ENCODE data around the gene RBSN. TPM values are rescaled to one million over a fixed set of nuclear protein-coding genes. Genes with fewer than 3 reads are reported as not detected.
A peak's percentile ranks its signal among the peaks of the same experiment; 100 is the strongest.

The RBSN gene
- total and polyA plus RNA-seq, 4 experiments from 2014 or later = 11.4 to 34.7 (median 27.3) TPM

DNA sequence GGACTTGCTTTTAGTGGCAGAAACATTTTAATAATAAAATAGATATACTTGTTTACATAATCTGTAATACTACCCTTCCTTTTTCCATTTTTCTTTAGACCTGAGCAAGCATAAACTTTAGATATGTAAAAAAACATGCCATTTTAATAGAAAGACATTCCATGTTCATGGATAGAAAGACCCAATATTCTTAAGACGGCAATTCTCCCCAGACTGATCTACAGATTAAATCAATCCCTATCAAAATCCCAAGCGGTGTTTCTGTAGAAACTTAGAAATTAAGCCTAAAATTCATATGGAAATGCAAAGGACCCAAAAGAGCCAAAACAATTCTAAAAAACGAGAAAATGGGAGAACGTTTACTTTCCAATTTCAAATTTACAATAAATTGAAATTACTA lies 45.4 kb downstream of the RBSN start:
- Mint-ChIP-seq H3K4me3 (no peak overlapping the region), H3K36me3 (peaks cover 35 to 62% of the 10 kb centered on the region in 2 donors), H3K4me1 (peaks cover 13 to 36% (median 23%) of the 10 kb centered on the region in 4 donors), H3K27ac (peak overlapping the region in 3 of 7 donors; percentile 46 to 89 (median 67)), H3K9me3 (no peaks in the 10 kb centered on the region), H3K27me3 (no peaks in the 10 kb centered on the region)
- no peaks in the 10 kb centered on the region for H3K9me3 ChIP-seq (ENCODE audit: control insufficient read depth in 1 of 2, low read length in 2 of 2)
- no peak overlapping the region for H3K27ac ChIP-seq (ENCODE audit: low read depth, low read length)
- H3K4me1 ChIP-seq (ENCODE audit: insufficient read depth, low read length) = peaks cover 27% of the 10 kb centered on the region
- H3K27me3 ChIP-seq (ENCODE audit: insufficient read depth, low read length) = no peaks in the 10 kb centered on the region
- intact Hi-C loops (cut with micrococcal nuclease) = no loop called here
- H3K36me3 ChIP-seq (ENCODE audit: insufficient read depth, low read length) = peaks cover 24% of the 10 kb centered on the region
- H3K4me3 ChIP-seq (ENCODE audit: low read length in 2 of 2) = no peak overlapping the region
- DNase-seq = no peak
- ChIA-PET CTCF (ENCODE audit: partially characterized antibody) (interaction anchor here (1.2 kb wide), 1 partner anchor 11 kb away, joined by 7 read pairs; the partner anchor contains the start of gene MRPS25), POLR2A (ENCODE audit: partially characterized antibody) (interaction anchor here (0.6 to 0.7 kb wide), 2 partner anchors 65 to 272 kb away, joined by 3 to 4 read pairs; no protein-coding TSS in a partner anchor)

DNA sequence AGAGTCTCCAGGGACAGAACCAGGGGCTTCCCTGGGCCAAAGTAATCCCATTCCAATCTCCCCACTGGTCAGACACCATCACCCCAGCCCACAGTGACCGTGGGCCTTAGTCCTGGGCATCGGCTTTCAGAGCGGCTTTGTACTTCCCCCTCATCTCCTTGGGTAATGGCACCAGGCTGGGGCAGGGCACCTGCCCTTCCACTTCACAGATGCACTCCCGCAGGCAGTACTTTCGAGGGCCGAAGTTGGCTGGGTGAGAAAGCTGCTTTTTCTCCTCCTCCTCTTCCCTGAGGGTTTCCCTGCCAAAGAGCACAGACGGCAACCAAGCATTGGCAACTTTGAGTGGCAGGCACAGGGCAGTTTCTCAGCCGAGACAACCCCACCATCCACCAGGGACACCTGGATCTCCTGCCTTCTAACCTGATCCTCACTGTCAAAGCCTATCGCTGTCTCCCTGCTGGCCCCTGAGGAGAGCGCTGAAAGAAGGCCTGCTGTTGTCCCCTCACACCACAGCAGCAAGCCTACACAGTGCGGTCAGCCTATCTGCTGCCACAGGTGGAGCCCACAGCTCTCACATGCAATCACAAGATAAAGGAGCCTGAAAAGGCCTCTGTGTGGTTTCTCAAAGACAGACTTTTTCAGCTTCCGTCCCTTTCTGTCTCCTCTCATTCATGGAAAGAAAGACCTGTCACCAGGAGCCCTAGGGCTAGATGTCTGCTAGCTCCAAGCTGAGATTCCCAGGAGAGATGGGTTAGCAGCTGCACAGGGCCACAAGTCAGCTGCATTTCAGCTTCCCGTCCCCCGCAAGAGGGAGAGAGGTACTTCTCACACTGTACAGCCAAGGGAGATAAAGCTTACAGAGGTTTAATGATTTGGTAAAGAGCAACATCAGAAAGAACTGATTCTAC lies 46.4 kb downstream of the RBSN start:
- peaks cover 27% of the 10 kb centered on the region for H3K4me1 ChIP-seq (ENCODE audit: insufficient read depth, low read length)
- ChIA-PET CTCF (ENCODE audit: partially characterized antibody) (interaction anchor here (0.7 to 1.3 kb wide), 3 partner anchors 12 to 126 kb away, joined by 3 to 7 read pairs (median 3); partner anchors contain the start of gene MRPS25), POLR2A (ENCODE audit: partially characterized antibody) (interaction anchor here (0.6 kb wide), 1 partner anchor 66 kb away, joined by 4 read pairs; no protein-coding TSS in a partner anchor)
- intact Hi-C loops (cut with micrococcal nuclease) = no loop called here
- no peak for DNase-seq
- Mint-ChIP-seq H3K4me1 (peaks cover 13 to 36% (median 20%) of the 10 kb centered on the region in 4 donors), H3K4me3 (no peak overlapping the region), H3K27ac (peak overlapping the region in 6 of 7 donors; percentile 2 to 62 (median 38)), H3K36me3 (peaks cover 31 to 65% of the 10 kb centered on the region in 2 donors), H3K27me3 (no peaks in the 10 kb centered on the region), H3K9me3 (no peaks in the 10 kb centered on the region)
- H3K27ac ChIP-seq (ENCODE audit: low read depth, low read length) = no peak overlapping the region
- no peaks in the 10 kb centered on the region for H3K27me3 ChIP-seq (ENCODE audit: insufficient read depth, low read length)
- no peaks in the 10 kb centered on the region for H3K9me3 ChIP-seq (ENCODE audit: control insufficient read depth in 1 of 2, low read length in 2 of 2)
- no peak overlapping the region for H3K4me3 ChIP-seq (ENCODE audit: low read length in 2 of 2)
- peaks cover 31% of the 10 kb centered on the region for H3K36me3 ChIP-seq (ENCODE audit: insufficient read depth, low read length)

DNA sequence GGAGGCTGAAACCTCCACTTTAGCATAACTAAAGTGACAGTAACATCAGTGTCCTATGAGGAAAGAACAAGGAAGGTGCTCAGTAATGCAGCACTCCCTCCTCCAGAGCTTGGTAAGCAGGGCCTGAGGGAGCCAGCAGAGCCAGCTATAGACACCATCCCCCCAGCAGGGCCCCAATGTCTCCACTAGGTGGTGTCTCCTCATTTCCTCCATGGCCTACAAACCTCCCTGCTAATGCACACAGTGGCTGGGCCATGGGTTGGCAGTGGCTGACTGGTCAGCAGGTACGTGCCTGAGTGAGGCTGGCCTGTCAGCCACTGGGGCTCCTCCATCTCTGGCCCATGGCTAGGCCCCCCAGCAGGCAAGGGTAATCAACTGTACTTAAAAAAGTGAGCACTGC lies 47.4 kb downstream of the RBSN start:
- H3K4me1 Mint-ChIP-seq = peaks cover 10 to 30% (median 17%) of the 10 kb centered on the region in 4 donors
- no peak overlapping the region for H3K4me3 ChIP-seq (ENCODE audit: low read length in 2 of 2)
- peaks cover 33 to 63% of the 10 kb centered on the region in 2 donors for H3K36me3 Mint-ChIP-seq
- H3K9me3 ChIP-seq (ENCODE audit: control insufficient read depth in 1 of 2, low read length in 2 of 2) = no peaks in the 10 kb centered on the region
- H3K27me3 ChIP-seq (ENCODE audit: insufficient read depth, low read length) = no peaks in the 10 kb centered on the region
- no peak overlapping the region for H3K27ac ChIP-seq (ENCODE audit: low read depth, low read length)
- peak in 4 of 5 donors; percentile 17 to 29 (median 22) for DNase-seq
- intact Hi-C loops (cut with micrococcal nuclease) = no loop called here
- peak overlapping the region in 5 of 7 donors; percentile 10 to 55 (median 22) for H3K27ac Mint-ChIP-seq
- peaks cover 42% of the 10 kb centered on the region for H3K36me3 ChIP-seq (ENCODE audit: insufficient read depth, low read length)
- H3K4me1 ChIP-seq (ENCODE audit: insufficient read depth, low read length) = peaks cover 23% of the 10 kb centered on the region
- POLR2A ChIA-PET (ENCODE audit: partially characterized antibody) = interaction anchor here (1.4 kb wide), 1 partner anchor 13 kb away, joined by 4 read pairs; no protein-coding TSS in a partner anchor
- no peaks in the 10 kb centered on the region for H3K9me3 Mint-ChIP-seq
- CTCF ChIA-PET (ENCODE audit: partially characterized antibody) = interaction anchor here (0.6 to 1.9 kb wide), 10 partner anchors 12 to 128 kb away, joined by 3 to 10 read pairs (median 4); partner anchors contain the start of gene MRPS25
- no peaks in the 10 kb centered on the region for H3K27me3 Mint-ChIP-seq
- no peak overlapping the region for H3K4me3 Mint-ChIP-seq

DNA sequence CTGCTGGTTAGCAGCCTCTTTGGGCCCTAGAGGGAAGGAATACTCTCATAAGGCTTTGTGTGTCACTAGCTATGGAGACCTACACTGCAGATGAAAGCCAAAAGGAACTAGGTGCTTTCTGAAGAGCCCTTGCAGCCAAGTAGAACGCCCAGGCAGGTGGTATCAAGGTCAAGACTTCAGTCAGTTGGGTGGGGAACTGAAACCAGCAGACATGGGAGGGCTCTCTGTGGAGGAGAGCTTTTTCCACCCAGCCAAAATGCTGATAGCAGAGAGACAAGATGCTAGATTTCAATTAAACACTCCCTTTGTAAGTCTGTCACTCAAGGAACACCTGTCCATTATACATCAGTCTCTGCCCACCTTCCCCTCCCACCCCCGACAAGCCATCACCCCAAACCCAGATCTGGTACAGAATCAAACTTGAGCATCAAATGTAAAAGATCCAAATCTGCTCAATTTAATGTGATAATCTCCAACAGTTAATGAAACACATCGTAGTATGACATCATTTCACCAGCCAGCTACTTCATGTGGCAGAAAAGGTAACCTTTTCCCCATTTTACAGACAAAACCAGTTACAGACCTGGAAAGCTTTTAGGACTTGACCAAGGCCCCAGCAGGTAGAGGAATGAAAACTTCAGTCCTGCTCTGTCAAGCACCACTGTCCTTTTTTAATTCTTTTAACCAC lies 48.4 kb downstream of the RBSN start:
- Histone ChIP-seq H3K27ac (ENCODE audit: low read depth, low read length) (no peak overlapping the region), H3K36me3 (ENCODE audit: insufficient read depth, low read length) (peaks cover 49% of the 10 kb centered on the region), H3K4me3 (ENCODE audit: low read length in 2 of 2) (no peak overlapping the region), H3K27me3 (ENCODE audit: insufficient read depth, low read length) (no peaks in the 10 kb centered on the region), H3K4me1 (ENCODE audit: insufficient read depth, low read length) (peaks cover 17% of the 10 kb centered on the region), H3K9me3 (ENCODE audit: control insufficient read depth in 1 of 2, low read length in 2 of 2) (no peaks in the 10 kb centered on the region)
- H3K4me3 Mint-ChIP-seq = no peak overlapping the region
- peak overlapping the region in 4 of 7 donors; percentile 11 to 73 (median 48) for H3K27ac Mint-ChIP-seq
- DNase-seq = no peak
- CTCF ChIA-PET (ENCODE audit: partially characterized antibody) = interaction anchor here (0.7 to 1.9 kb wide), 8 partner anchors 11 to 305 kb away, joined by 3 to 10 read pairs (median 4); partner anchors contain the start of gene MRPS25
- H3K27me3 Mint-ChIP-seq = no peaks in the 10 kb centered on the region
- POLR2A ChIA-PET (ENCODE audit: partially characterized antibody) = interaction anchor here (1.4 kb wide), 1 partner anchor 14 kb away, joined by 4 read pairs; no protein-coding TSS in a partner anchor
- peaks cover 9 to 22% (median 16%) of the 10 kb centered on the region in 4 donors for H3K4me1 Mint-ChIP-seq
- intact Hi-C loops (cut with micrococcal nuclease) = no loop called here
- peaks cover 32 to 72% of the 10 kb centered on the region in 2 donors for H3K36me3 Mint-ChIP-seq
- H3K9me3 Mint-ChIP-seq = no peaks in the 10 kb centered on the region

DNA sequence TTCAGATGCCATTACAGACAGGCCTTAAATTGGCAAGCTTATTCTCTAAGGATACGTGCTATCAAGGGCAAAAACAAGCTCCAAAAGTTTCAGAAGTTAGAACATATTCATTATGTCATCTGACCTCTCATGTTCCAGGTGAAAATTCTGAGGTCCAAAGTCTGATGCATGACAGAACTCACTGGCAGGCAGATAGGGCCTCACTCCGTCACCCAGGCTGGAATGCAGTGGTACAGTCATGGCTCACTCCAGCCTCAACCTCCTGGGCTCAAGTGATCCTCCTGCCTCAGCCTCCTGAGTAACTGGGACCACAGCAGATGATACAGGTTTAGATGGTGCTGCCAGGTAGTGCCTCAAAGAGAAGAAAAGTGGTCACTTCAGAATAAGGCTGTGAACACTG lies 49.4 kb downstream of the RBSN start:
- Histone ChIP-seq H3K4me3 (ENCODE audit: low read length in 2 of 2) (no peak overlapping the region), H3K27ac (ENCODE audit: low read depth, low read length) (no peak overlapping the region), H3K27me3 (ENCODE audit: insufficient read depth, low read length) (no peaks in the 10 kb centered on the region), H3K36me3 (ENCODE audit: insufficient read depth, low read length) (peaks cover 59% of the 10 kb centered on the region), H3K9me3 (ENCODE audit: control insufficient read depth in 1 of 2, low read length in 2 of 2) (no peaks in the 10 kb centered on the region), H3K4me1 (ENCODE audit: insufficient read depth, low read length) (peaks cover 9% of the 10 kb centered on the region)
- Mint-ChIP-seq H3K4me1 (peaks cover 3 to 19% (median 8%) of the 10 kb centered on the region in 4 donors), H3K9me3 (no peaks in the 10 kb centered on the region), H3K27ac (peak overlapping the region in 3 of 7 donors; percentile 3 to 24 (median 17)), H3K36me3 (peaks cover 23 to 76% of the 10 kb centered on the region in 2 donors), H3K27me3 (no peaks in the 10 kb centered on the region), H3K4me3 (no peak overlapping the region)
- DNase-seq = no peak
- CTCF ChIA-PET (ENCODE audit: partially characterized antibody) = interaction anchor here (0.8 to 1.9 kb wide), 4 partner anchors 15 to 126 kb away, joined by 3 to 10 read pairs (median 3); partner anchors contain the start of gene MRPS25
- POLR2A ChIA-PET (ENCODE audit: partially characterized antibody) = no interaction called here
- intact Hi-C loops (cut with micrococcal nuclease) = no loop called here

DNA sequence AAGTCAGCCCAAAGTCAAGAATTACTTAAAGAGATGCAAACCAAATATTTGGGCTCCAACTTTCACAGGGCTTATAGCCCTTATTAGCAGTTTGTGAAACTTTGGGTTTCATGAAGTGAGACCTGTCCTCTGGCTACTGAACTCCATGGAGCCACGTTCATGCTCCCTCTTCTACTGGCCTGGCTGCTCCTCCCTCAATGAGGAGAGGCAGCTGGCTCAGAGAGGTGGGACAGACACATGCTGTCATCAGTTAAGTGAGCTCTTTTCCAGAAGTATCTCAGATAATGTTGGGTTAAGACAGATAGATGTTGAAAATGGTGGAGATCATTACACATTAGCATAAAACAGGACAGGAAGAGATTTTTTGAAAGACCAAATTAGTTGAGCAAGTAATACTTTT lies 53.3 kb downstream of the RBSN start:
- Histone ChIP-seq H3K36me3 (ENCODE audit: insufficient read depth, low read length) (peaks cover 88% of the 10 kb centered on the region), H3K4me3 (ENCODE audit: low read length in 2 of 2) (no peak overlapping the region), H3K9me3 (ENCODE audit: control insufficient read depth in 1 of 2, low read length in 2 of 2) (no peaks in the 10 kb centered on the region), H3K4me1 (ENCODE audit: insufficient read depth, low read length) (peaks cover 12% of the 10 kb centered on the region), H3K27ac (ENCODE audit: low read depth, low read length) (no peak overlapping the region), H3K27me3 (ENCODE audit: insufficient read depth, low read length) (no peaks in the 10 kb centered on the region)
- peaks cover 28 to 92% of the 10 kb centered on the region in 2 donors for H3K36me3 Mint-ChIP-seq
- H3K4me3 Mint-ChIP-seq = no peak overlapping the region
- ChIA-PET POLR2A (ENCODE audit: partially characterized antibody) (no interaction called here), CTCF (ENCODE audit: partially characterized antibody) (no interaction called here)
- intact Hi-C loops (cut with micrococcal nuclease) = no loop called here
- no peaks in the 10 kb centered on the region for H3K27me3 Mint-ChIP-seq
- peaks cover 13 to 28% (median 19%) of the 10 kb centered on the region in 4 donors for H3K4me1 Mint-ChIP-seq
- peak overlapping the region in 4 of 7 donors; percentile 1 to 46 (median 16) for H3K27ac Mint-ChIP-seq
- no peak for DNase-seq
- H3K9me3 Mint-ChIP-seq = no peaks in the 10 kb centered on the region
